H1 (cell line): Measurements from ENCODE around the gene RGS11. TPM values are rescaled to one million over a fixed set of nuclear protein-coding genes. Genes with fewer than 3 reads are reported as not detected.

ENCODE experiments used
- CTCF ChIA-PET: fragments of 300-600 bp; sonication (Branson Sonifier 250); formaldehyde crosslinking; loops from one replicate; lab custom pipeline; 2021; ENCODE audit not compliant: partially characterized antibody; lab: Charles Lee
- POLR2A ChIA-PET: fragments of 300-600 bp; sonication (Branson Sonifier 250); formaldehyde crosslinking; loops from one replicate; lab custom pipeline; 2021; ENCODE audit warnings: inconsistent platforms; ENCODE audit not compliant: partially characterized antibody; lab: Charles Lee
- DNase-seq, 2 experiments: peaks; one replicate each; pipeline versions ENCODE4 v3.0.0 to v3.0.0-alpha.2; 2010 to 2022; ENCODE audit warnings: low spot score in 2 of 2, low read depth in 1 of 2, mixed read lengths in 1 of 2
- FAIRE-seq: peaks from 2 replicates; lab custom pipeline; 2011; peaks lifted over from hg19 to GRCh38; lab: Jason Lieb, UNC
- H2AFZ ChIP-seq: 2 replicates; pipeline ENCODE4 v1.8.1; 2012; ENCODE audit warnings: low read length, inconsistent platforms
- H2AK5ac ChIP-seq: 2 replicates; pipeline ENCODE4 v1.6.1; 2013; ENCODE audit warnings: low read depth, low read length
- H2BK120ac ChIP-seq: replicated peaks from 2 replicates; pipeline ENCODE3; 2013; ENCODE audit warnings: low read depth, low read length, inconsistent platforms
- H2BK12ac ChIP-seq: 2 replicates; pipeline ENCODE4 v1.6.1; 2013; ENCODE audit warnings: low read depth, low read length
- H2BK15ac ChIP-seq: 2 replicates; pipeline ENCODE4 v1.6.1; 2013; ENCODE audit warnings: low read length
- H2BK20ac ChIP-seq: 2 replicates; pipeline ENCODE4 v1.6.1; 2013; ENCODE audit warnings: low read length
- H2BK5ac ChIP-seq: 2 replicates; pipeline ENCODE4 v1.6.1; 2013; ENCODE audit warnings: low read depth, low read length
- H3K14ac ChIP-seq: 2 replicates; pipeline ENCODE4 v1.6.1; 2013; ENCODE audit warnings: inconsistent platforms; ENCODE audit not compliant: insufficient read length
- H3K18ac ChIP-seq: 2 replicates; pipeline ENCODE4 v1.6.1; 2013; ENCODE audit warnings: low read length; ENCODE audit errors: extremely low read depth
- H3K23ac ChIP-seq: 2 replicates; pipeline ENCODE4 v1.6.1; 2013; ENCODE audit warnings: inconsistent platforms; ENCODE audit not compliant: insufficient read length
- H3K23me2 ChIP-seq: 2 replicates; pipeline ENCODE4 v1.6.1; 2013; ENCODE audit warnings: low read depth, low read length
- H3K27ac ChIP-seq: 2 replicates; pipeline ENCODE4 v1.6.1; 2011; ENCODE audit warnings: low read depth, low read length, inconsistent platforms
- H3K27me3 ChIP-seq, 4 experiments: replicated peaks in 1 of 4; 1 replicate in 1 of 4; 2 replicates in 3 of 4; pipeline versions ENCODE4 v1.6.1 to v1.8.1; 2011 to 2013; ENCODE audit warnings: low read length in 3 of 4, mild to moderate bottlenecking in 3 of 4, inconsistent platforms in 2 of 4, mixed read lengths in 2 of 4, moderate library complexity in 1 of 4; ENCODE audit not compliant: control insufficient read depth in 3 of 4, insufficient read depth in 3 of 4; ENCODE audit errors: extremely low read depth in 1 of 4
- H3K36me3 ChIP-seq, 4 experiments: 2 replicates each; pipeline versions ENCODE4 v1.6.1 to v1.8.1; 2011 to 2013; ENCODE audit warnings: mild to moderate bottlenecking in 4 of 4, low read length in 3 of 4, moderate library complexity in 2 of 4, control low read depth in 1 of 4, inconsistent platforms in 1 of 4; ENCODE audit not compliant: insufficient read depth in 4 of 4, control insufficient read depth in 2 of 4
- H3K4ac ChIP-seq: replicated peaks from 2 replicates; pipeline ENCODE3; 2013; ENCODE audit warnings: low read length, low read depth, mixed read lengths, inconsistent platforms; ENCODE audit not compliant: insufficient read length
- H3K4me1 ChIP-seq, 4 experiments: replicated peaks in 1 of 4; 1 replicate in 1 of 4; 2 replicates in 3 of 4; pipeline versions ENCODE4 v1.6.1 to v1.8.1; 2011 to 2013; ENCODE audit warnings: low read length in 3 of 4, inconsistent platforms in 2 of 4, mixed read lengths in 1 of 4; ENCODE audit not compliant: insufficient read depth in 4 of 4, control insufficient read depth in 3 of 4
- H3K4me2 ChIP-seq, 2 experiments: 2 replicates each; pipeline versions ENCODE4 v1.6.1 to v1.8.1; 2011 to 2013; ENCODE audit warnings: low read depth in 2 of 2, low read length in 2 of 2, control low read depth in 1 of 2, inconsistent platforms in 1 of 2, mild to moderate bottlenecking in 1 of 2; ENCODE audit not compliant: insufficient read depth in 1 of 2
- H3K4me3 ChIP-seq, 4 experiments: fragments of 200-600, 300-600 bp in 1 of 4; sonication (generic), shearing (Covaris generic), sonication (Bioruptor Twin) in 1 of 4; 2 replicates each; pipeline versions ENCODE4 v1.5.1 to v1.8.1; 2011 to 2016; ENCODE audit warnings: low read length in 4 of 4, low read depth in 3 of 4, control low read depth in 2 of 4, inconsistent platforms in 2 of 4, mild to moderate bottlenecking in 2 of 4, mixed read lengths in 1 of 4, moderate library complexity in 1 of 4; ENCODE audit not compliant: insufficient read depth in 2 of 4; ENCODE audit errors: extremely low read depth in 1 of 4
- H3K56ac ChIP-seq: replicated peaks from 2 replicates; pipeline ENCODE3; 2013; ENCODE audit warnings: low read depth, mild to moderate bottlenecking, mixed read lengths, low read length, inconsistent platforms; ENCODE audit not compliant: insufficient read length
- H3K79me1 ChIP-seq: 2 replicates; pipeline ENCODE4 v1.6.1; 2013; ENCODE audit warnings: low read depth, low read length, control low read depth
- H3K79me2 ChIP-seq, 2 experiments: 2 replicates each; pipeline versions ENCODE4 v1.6.1 to v1.8.1; 2012 to 2013; ENCODE audit warnings: low read length in 2 of 2, mild to moderate bottlenecking in 2 of 2, inconsistent platforms in 1 of 2; ENCODE audit not compliant: insufficient read depth in 2 of 2, control insufficient read depth in 1 of 2
- H3K9ac ChIP-seq, 4 experiments: replicated peaks in 1 of 4; 1 replicate in 1 of 4; 2 replicates in 3 of 4; pipeline versions ENCODE4 v1.6.1 to v1.8.1; 2011 to 2013; ENCODE audit warnings: low read depth in 3 of 4, low read length in 3 of 4, control low read depth in 2 of 4, mild to moderate bottlenecking in 2 of 4, moderate library complexity in 2 of 4, inconsistent platforms in 1 of 4; ENCODE audit errors: extremely low read depth in 1 of 4
- H3K9me3 ChIP-seq, 2 experiments: 2 replicates each; pipeline versions ENCODE4 v1.6.1 to v1.8.1; 2012 to 2013; ENCODE audit warnings: mild to moderate bottlenecking in 2 of 2, moderate library complexity in 2 of 2, control low read depth in 1 of 2, inconsistent platforms in 1 of 2, low read depth in 1 of 2, low read length in 1 of 2, mixed read lengths in 1 of 2; ENCODE audit not compliant: insufficient read depth in 2 of 2
- H4K20me1 ChIP-seq, 2 experiments: replicated peaks in 1 of 2; 2 replicates each; pipeline versions ENCODE3 to v1.8.1; 2011 to 2013; ENCODE audit warnings: inconsistent platforms in 2 of 2, low read length in 2 of 2, mild to moderate bottlenecking in 1 of 2; ENCODE audit not compliant: insufficient read depth in 2 of 2, control insufficient read depth in 1 of 2
- H4K5ac ChIP-seq: 2 replicates; pipeline ENCODE4 v1.6.1; 2013; ENCODE audit warnings: low read length, low read depth, mixed read lengths, inconsistent platforms; ENCODE audit not compliant: insufficient read length
- H4K8ac ChIP-seq: 2 replicates; pipeline ENCODE4 v1.8.0; 2013; ENCODE audit warnings: mild to moderate bottlenecking, moderate library complexity, low read length, inconsistent platforms; ENCODE audit not compliant: insufficient read depth; ENCODE audit errors: extremely low read depth
- H4K91ac ChIP-seq: replicated peaks from 2 replicates; pipeline ENCODE3; 2013; ENCODE audit warnings: low read length, mixed read lengths, inconsistent platforms; ENCODE audit not compliant: insufficient read length
- BACH1 ChIP-seq: IDR thresholded peaks from 2 replicates; pipeline ENCODE4 v1.6.1; 2012; ENCODE audit warnings: low read length, improper control_type of control experiment
- CHD1 ChIP-seq: IDR thresholded peaks from 2 replicates; pipeline ENCODE4 v1.6.1; 2012; ENCODE audit warnings: low read depth, low read length, improper control_type of control experiment
- E2F6 ChIP-seq: IDR thresholded peaks from 2 replicates; pipeline ENCODE4 v1.6.1; 2012; ENCODE audit warnings: inconsistent platforms
- FOSL1 ChIP-seq: IDR thresholded peaks from 2 replicates; pipeline ENCODE4 v1.6.1; 2011; ENCODE audit warnings: mild to moderate bottlenecking, low read depth, low read length, moderate library complexity; ENCODE audit not compliant: insufficient read depth
- HDAC2 ChIP-seq, 2 experiments: fragments of 300-600 bp in 1 of 2; sonication (generic) in 1 of 2; IDR thresholded peaks; 2 replicates each; pipeline ENCODE4 v1.6.1; 2011 to 2012; ENCODE audit warnings: low read depth in 2 of 2, low read length in 2 of 2, mild to moderate bottlenecking in 2 of 2, moderate library complexity in 2 of 2, borderline replicate concordance in 1 of 2, inconsistent platforms in 1 of 2
- RNF2 ChIP-seq: fragments of 200-900, 300-1000 bp; sonication (generic); IDR thresholded peaks from 2 replicates; pipeline ENCODE4 v1.7.1; 2016; ENCODE audit warnings: borderline replicate concordance, low read depth, mild to moderate bottlenecking, antibody characterized with exemption, low read length; ENCODE audit not compliant: poor library complexity, severe bottlenecking; ENCODE audit errors: missing control alignments
- RXRA ChIP-seq: IDR thresholded peaks from 2 replicates; pipeline ENCODE4 v1.6.1; 2011; ENCODE audit warnings: low read depth, mild to moderate bottlenecking, low read length, moderate library complexity; ENCODE audit not compliant: insufficient read depth
- SIN3A ChIP-seq, 2 experiments: IDR thresholded peaks in 1 of 2; conservative IDR thresholded peaks in 1 of 2; 2 replicates each; pipeline ENCODE4 v1.6.1; 2011 to 2012; ENCODE audit warnings: low read length in 2 of 2, improper control_type of control experiment in 1 of 2, low read depth in 1 of 2, mild to moderate bottlenecking in 1 of 2
- TEAD4 ChIP-seq: IDR thresholded peaks from 2 replicates; pipeline ENCODE4 v1.6.1; 2012; ENCODE audit warnings: low read depth, low read length, inconsistent platforms, mixed read lengths
- USF2 ChIP-seq: IDR thresholded peaks from 2 replicates; pipeline ENCODE4 v1.6.1; 2011; ENCODE audit warnings: low read length, improper control_type of control experiment
- ZNF274 ChIP-seq: IDR thresholded peaks from 2 replicates; pipeline ENCODE4 v1.7.0; 2012; ENCODE audit warnings: low read length, borderline replicate concordance; ENCODE audit errors: extremely low read depth
- WGBS, 2 experiments: shearing (Covaris generic) in 1 of 2; methylation state at CpG; one replicate each; pipeline versions ENCODE4 v1.1.6 to v1.1.7; 2013 to 2015; ENCODE audit warnings: low lambda C conversion rate in 2 of 2, mixed read lengths in 2 of 2, inconsistent platforms in 1 of 2, low coverage in 1 of 2, missing lambda C conversion rate in 1 of 2; ENCODE audit not compliant: insufficient replicate concordance in 2 of 2, insufficient coverage in 1 of 2, insufficient read length in 1 of 2; ENCODE audit errors: extremely low coverage in 1 of 2, missing lambda C conversion rate in 1 of 2; 5-methylcytosine and 5-hydroxymethylcytosine counted together
- polyA plus RNA-seq, 7 experiments: library from polyadenylated mRNA; depleted of rRNA in 3 of 7; stranded (reverse) in 5 of 7; unstranded in 2 of 7; fragments of >200 nt in 5 of 7; fragments of 200-250 nt in 2 of 7; gene quantifications; 1 replicate in 5 of 7; 2 replicates in 1 of 7; 4 replicates in 1 of 7; pipeline versions ENCODE4 v1.2.1 to v1.2.3, GENCODE V29; 2011 to 2013; ENCODE audit warnings: missing spikeins in 2 of 7, mixed read lengths in 2 of 7
- total RNA-seq: library from RNA; stranded (reverse); fragmentation: NEBNext Ultra II Directional; extraction: Animal tissue kit (Norgen Biotek cat#: 25700); gene quantifications from 2 replicates; pipeline ENCODE4 v1.2.1, GENCODE V29; 2021

RGS11 gene
- total and polyA plus RNA-seq, 2 of the 8 experiments (the other 6 are each of a cell fraction or from before 2014, with no cell fraction given), result 0.84 to 1.2 TPM

- Histone ChIP-seq H4K91ac (no peak overlapping the region), H3K9ac (no peak overlapping the region), H3K79me1 (no peaks in the 10 kb centered on the region), H3K23ac (no peak overlapping the region), H3K4ac (no peak overlapping the region), H3K79me2 (no peaks in the 10 kb centered on the region), H4K8ac (no peak overlapping the region), H3K18ac (no peak overlapping the region), H3K56ac (no peak overlapping the region), H3K27ac (no peak overlapping the region), H3K4me1 (peaks cover 0 to 3% (median 0%) of the 10 kb centered on the region in 4 experiments; a peak in 3 of 7 replicates), H3K4me2 (no peak overlapping the region), H4K5ac (no peak overlapping the region), H3K9me3 (peaks cover 0 to 5% of the 10 kb centered on the region in 2 experiments; a peak in 1 of 4 replicates), H2AK5ac (no peak overlapping the region), H2BK12ac (no peak overlapping the region), H2BK5ac (no peak overlapping the region), H4K20me1 (no peaks in the 10 kb centered on the region), H3K27me3 (peaks cover 10 to 27% (median 22%) of the 10 kb centered on the region in 4 experiments), H2BK15ac (no peak overlapping the region), H3K4me3 (no peak overlapping the region), H3K36me3 (peaks cover 0 to 4% (median 2%) of the 10 kb centered on the region in 4 experiments; a peak in 3 of 8 replicates), H2BK120ac (no peak overlapping the region), H2BK20ac (no peak overlapping the region), H3K23me2 (peaks cover 6% of the 10 kb centered on the region; the same call in 1 of the 2 replicates), H2AFZ (no peak overlapping the region), H3K14ac (no peak overlapping the region)
- no peak for DNase-seq
- no peak for FAIRE-seq
- ChIA-PET POLR2A (interaction anchor here (0.6 to 3.3 kb wide), 2 partner anchors 14 to 44 kb away, joined by 3 to 13 read pairs; no protein-coding TSS in a partner anchor), CTCF (no interaction called here)
- WGBS, 2 experiments, result 91% methylated on average over 11 of the region's 22 CpGs; no CpG with 5 or more reads in 1 of the 2 experiments
- TF ChIP-seq CHD1, result no peak
- TF ChIP-seq SIN3A (conservative IDR thresholded peaks at IDR 0.05 in 1 of 2, IDR thresholded peaks at IDR 0.05 in 1 of 2; ENCODE audit: low read depth in 1 of 2, low read length in 2 of 2), result no peak
- no peak for TF ChIP-seq FOSL1
- TF ChIP-seq USF2, result no peak
- TF ChIP-seq BACH1, result no peak
- no peak for TF ChIP-seq RNF2
- TF ChIP-seq HDAC2 (IDR thresholded peaks at IDR 0.05; ENCODE audit: borderline replicate concordance in 1 of 2, low read depth in 2 of 2, low read length in 2 of 2), result no peak
- no peak for TF ChIP-seq E2F6
- TF ChIP-seq RXRA, result no peak
- no peak for TF ChIP-seq TEAD4
- no peak for TF ChIP-seq ZNF274
Measured at GRCh38 chr16:282491-282890, 6.7 kb upstream of the RGS11 start.
